Tracheal epithelial cell (primary cell): Measurements from ENCODE around the gene DAO. TPM values are rescaled to one million over a fixed set of nuclear protein-coding genes. Genes with fewer than 3 reads are reported as not detected.

Experiments used
- total RNA-seq: library from RNA; depleted of rRNA; stranded (reverse); fragments of >200 nt; gene quantifications from 2 replicates; pipeline ENCODE4 v1.2.1, GENCODE V29; 2014

Gene DAO
- total RNA-seq, result not detected in 2 replicates

DNA sequence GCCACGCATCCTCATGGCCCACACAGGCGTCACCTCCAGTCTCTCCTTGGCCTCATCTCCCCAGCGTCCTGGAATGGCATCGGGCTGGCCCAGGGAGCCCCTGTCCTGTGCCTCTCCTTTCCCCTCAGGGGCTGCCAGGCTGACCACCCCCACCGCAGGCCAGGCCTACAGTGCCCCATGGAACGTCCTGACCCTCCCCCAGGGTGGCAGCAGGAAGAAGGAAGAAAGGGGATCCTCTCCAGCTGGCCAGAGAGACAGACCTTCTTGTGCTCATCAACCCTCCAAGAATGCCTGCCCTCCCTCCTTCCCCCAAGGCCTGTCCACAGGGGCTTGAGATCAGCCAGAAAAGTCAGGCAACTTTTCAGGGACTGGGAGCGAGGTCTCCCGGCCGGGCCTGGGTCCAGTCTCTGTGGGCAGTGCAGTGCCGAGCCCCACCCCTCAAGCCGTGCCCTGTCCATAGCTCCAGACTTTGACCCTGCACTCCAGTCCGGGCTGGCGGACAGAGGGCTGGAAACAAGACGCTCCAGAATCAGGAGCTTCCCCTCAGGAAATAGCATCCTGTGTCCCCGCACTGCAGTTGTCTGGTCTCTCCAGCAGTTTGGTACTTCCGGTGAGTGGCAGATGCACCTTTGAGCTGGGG lies at the start of gene DAO:
TSS of gene DAO (plus strand) at position 478 of the 640 bp plus-strand sequence. CDS start 4,915 bp downstream, outside the sequence.

Other genes starting within 250 kb of the DAO start
- gene SELPLG, start 246.2 kb upstream of the DAO start, total RNA-seq, result 0.24 TPM in 1 of 2 replicates, not detected in the other
- gene CORO1C, start 148.6 kb upstream of the DAO start, total RNA-seq, result 119 and 168 TPM in 2 replicates
- 14.5 and 20.5 TPM in 2 replicates for gene SSH1, start 22.5 kb upstream of the DAO start, total RNA-seq
- not detected in 2 replicates for gene SVOP, start 141.0 kb downstream of the DAO start, total RNA-seq
- gene USP30, start 172.5 kb downstream of the DAO start, total RNA-seq, result 4.3 and 8.0 TPM in 2 replicates
- 21.2 and 43.7 TPM in 2 replicates for gene ALKBH2, start 213.4 kb downstream of the DAO start, total RNA-seq
- gene UNG, start 217.5 kb downstream of the DAO start, total RNA-seq, result 31.6 and 34.1 TPM in 2 replicates
- 1.3 and 1.9 TPM in 2 replicates for gene ACACB, start 236.5 kb downstream of the DAO start, total RNA-seq